HG03575 (cell line): Measurements from ENCODE around the gene PLEKHO2.
A peak's percentile ranks its signal among the peaks of the same experiment; 100 is the strongest.

Source experiments
- ATAC-seq: cut with Tn5 transposase; IDR thresholded peaks from one replicate; pipeline ENCODE4 v1.9.1; 2021; ENCODE audit not compliant: unreplicated experiment, insufficient number of reproducible peaks, low FRiP score; ENCODE audit errors: extremely low read depth

The PLEKHO2 gene

DNA sequence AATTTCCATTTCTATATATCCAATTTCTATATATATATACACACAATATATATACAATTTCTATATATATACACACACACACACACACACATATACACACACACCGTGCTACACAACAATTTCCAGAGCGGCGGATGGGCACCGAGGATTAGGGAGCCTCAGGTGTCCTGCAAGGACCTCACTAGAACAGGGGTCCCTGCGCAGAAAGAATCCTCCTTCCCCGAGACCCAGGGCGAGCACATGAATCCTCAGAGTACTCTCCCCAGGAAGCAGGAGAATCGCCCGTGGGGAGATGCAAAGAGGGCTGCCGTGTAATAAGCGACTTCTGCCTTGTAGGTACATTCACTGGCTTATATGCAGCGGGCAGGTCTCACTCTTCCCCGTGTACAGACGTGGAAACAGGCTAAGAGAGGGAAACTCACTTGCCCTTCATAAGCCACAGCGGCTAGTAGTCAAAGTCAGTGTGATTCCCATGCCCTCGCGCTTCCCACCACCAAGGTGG is 16.7 kb upstream of the PLEKHO2 start:
- no peak for ATAC-seq

DNA sequence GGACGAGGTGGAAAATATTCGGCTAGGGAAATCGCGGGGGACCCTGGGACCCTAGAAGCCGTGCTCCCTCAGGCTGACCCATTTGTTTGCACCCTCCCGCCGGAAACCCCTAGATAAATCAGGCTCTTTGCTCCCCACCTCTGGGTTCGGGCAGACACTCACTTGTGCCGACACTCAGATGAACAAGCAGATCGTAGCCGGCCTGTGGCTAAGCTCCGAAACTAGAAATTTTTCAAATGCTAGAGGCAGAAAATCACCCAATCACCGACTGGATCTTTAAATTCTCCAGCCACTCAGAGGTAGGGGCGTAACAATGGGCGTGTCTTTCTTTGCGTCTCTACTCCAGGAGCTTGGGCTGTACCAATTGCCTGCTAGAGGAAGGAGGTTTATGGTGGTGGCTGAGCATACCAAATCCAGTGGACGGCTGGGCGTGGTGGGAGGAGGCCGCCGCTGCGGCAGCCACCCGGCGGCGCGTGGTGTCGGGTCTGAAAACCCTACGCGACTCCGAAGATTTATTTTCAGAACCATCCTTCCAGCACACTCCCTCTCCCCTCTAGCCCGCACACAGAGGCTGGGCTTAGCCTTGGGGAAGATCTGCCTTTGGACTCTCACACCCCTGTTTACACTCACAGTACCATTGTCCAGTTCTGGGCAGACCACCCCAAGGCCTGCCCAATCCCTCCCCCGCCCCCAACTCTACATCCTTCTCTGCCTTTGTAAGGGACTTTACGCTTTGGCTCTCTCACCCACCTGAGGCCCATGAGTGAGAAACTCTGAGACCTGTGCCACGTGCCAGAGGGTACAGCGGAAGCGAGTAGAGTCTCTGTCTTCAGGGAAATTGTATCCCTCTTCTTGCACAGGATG is 16.1 kb upstream of the PLEKHO2 start, which contains the start of gene PIF1:
PIF1 (minus strand) TSS at position 217 of the 864 bp plus-strand sequence. CDS start 1,312 bp downstream, outside the sequence.
- ATAC-seq: peak; percentile 47

DNA sequence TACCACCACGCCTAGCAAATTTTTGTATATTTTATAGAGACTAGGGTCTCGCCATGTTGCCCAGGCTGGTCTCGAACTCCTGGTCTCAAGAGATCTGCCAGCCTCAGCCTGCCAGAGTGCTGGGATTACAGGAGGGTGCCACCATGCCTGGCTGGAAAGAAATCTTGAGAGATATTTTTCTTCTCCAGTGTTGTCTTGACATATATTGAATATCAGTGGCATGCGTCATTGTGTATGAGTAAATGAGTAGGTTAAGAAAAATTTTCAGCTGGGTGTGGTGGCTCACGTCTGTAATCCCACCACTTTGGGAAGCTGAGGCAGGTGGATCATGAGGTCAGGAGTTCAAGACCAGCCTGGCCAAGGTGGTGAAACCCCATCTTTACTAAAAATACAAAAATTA is 12.7 kb upstream of the PLEKHO2 start:
- ATAC-seq: no peak

DNA sequence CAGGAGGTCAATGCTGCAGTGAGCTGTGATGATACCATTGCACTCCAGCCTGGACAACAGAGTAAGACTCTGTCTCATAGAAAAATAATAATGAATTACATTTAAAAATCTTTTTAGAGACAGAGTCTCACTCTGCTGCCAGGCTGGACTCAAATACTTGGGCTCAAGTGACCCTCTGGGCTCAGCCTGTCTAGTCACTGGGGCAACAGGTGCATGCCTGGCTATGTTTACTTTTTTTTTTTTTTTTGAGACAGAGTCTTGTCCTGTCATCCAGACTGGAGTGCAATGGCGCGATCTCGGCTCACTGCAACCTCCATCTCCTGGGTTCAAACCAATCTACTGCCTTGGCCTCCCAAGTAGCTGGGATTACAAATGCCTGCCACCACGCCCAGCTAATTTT is 8.0 kb upstream of the PLEKHO2 start:
- no peak for ATAC-seq

DNA sequence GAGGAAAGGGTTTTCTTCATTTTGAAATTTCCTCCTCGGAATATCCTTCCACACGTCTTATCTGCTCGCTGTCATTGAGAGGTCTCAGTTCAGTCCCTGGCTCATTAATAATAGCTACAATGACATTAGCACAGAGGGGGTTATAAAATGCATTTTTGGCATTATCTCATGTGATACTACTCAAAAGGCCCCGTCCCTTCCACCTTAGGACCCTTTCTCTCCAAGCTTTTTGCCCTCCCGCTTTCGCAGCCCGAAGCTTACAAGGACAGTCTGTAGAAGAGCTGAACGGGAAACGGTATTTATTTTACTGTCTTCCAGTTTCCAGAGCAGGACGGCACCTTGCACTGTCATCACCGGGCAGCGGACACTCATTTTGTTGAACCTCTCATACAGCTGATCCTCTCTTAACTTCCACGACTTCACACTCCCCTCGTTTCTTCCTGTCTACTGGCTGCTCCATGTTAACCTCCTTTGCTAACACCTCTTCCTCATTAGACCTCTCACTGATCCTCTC is 5.6 kb upstream of the PLEKHO2 start:
- no peak for ATAC-seq

DNA sequence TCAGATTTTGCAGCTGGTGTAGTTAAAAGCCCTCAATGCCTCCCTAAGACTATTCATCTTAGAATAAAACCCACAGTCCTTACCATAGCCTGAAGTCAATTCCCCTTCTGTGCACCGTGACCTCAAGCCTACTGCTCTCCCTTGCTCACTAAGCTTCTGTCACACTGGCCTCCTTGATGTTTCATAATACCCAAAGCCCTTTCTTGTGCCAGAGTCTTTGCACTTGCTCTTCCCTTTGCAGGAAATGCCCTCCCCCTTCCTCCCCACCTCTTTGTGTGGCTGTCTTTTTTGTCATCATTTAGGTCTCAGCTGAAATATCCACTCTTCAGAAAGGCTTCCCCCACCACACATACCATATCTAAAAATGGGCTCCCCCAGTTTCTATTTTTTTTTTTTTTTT is 4.2 kb upstream of the PLEKHO2 start:
- no peak for ATAC-seq

DNA sequence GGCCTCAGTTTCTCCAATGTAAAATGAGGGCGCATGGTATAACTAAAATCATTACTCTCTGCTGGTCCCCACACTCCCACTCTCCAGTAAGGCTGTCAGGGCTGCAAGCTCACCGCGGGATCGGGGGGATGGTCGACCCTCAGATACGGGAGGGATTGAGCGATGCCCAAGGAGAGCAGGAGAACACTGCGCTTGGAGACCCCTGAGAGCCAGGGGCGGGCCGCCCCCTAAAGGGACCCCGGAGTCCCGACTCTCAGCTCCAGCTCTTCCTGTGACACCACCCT is 713 bp upstream of the PLEKHO2 start:
- ATAC-seq: no peak

DNA sequence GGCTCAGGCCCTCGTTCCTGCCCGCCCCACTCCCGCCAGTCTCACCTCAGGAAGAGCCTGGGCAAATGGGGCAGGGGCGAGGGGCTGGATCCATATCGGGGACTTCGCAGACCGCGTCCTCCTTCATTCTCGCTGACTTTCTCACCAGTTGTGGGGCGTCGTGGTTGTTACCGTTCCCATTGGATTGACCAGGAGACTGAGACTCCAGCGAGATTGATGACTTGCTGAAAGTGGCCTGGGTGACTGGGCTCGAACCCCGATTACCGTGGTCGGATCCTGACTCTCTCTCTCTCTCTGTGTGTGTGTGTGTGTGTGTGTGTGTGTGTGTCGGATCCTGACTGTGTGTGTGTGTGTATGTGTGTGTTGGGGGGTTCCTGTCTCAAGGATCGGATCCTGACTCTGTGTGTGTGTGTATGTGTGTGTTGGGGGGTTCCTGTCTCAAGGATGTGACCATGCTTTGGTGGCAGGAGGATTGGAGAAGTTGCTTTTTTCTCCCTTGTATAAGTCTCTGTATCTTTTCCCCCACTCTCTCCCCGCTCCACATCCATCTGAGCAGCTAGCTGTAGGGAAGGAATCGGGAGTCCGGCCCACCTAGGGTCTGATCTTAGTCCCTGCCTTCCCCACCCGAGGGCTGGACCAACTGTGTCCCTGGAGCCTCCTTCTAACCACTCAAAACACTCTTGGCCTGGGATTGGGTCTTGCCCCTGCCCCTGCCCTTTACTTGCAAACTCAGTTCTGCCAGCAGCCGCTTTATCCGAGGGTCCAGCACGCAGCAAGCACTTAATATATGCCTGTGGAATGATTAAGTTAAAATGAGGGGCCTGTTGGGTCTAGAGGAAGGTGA is 603 bp downstream of the PLEKHO2 start:
- ATAC-seq: no peak

DNA sequence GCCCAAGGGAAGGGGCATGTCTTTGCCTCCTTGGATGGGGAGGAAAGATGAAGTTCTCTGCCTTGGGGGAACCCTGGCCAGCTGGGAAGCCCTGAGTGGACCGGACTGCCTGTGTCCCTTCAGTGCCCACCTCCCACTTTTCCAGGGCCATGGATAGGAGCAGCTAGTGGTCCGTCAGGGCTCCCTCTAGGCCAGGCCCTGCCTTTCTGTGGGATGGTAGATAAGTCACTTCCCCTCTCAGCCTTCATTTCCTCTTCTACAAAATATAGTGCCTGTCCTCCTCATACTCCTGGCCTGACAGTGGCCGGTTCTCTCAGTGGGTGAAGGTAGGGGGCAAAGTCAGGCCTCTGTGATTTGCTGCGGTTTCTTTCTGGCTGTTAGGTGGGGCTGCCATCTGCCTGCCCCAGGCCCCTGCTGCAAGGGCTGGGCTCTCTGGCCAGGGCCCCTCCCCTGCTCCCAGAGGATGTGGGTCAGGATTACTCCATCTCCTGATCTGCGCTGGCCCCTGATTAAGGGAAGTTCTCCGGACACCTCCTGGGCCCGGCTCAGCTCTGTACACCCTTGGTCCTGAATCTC is 1.4 kb downstream of the PLEKHO2 start:
- no peak for ATAC-seq

DNA sequence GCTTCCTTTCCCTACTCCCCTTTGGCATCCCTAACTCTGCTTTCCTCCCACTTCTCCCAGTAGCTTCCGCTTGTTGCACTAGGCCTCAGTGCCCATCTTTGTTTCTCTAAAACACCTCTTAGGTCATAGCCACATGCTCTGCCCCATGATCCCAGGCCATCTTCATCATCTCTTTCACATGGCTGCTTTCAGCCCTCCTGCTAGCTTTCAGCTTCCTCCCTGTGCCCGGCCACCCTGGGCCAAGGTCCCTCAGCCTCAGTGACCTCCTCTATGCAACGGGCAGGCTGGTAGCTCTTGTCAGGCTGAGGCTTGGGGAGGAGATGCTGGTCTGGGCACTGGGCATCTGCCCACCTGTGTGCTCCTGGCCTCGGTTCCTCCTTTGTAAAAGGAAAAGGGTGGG is 2.3 kb downstream of the PLEKHO2 start:
- no peak for ATAC-seq

DNA sequence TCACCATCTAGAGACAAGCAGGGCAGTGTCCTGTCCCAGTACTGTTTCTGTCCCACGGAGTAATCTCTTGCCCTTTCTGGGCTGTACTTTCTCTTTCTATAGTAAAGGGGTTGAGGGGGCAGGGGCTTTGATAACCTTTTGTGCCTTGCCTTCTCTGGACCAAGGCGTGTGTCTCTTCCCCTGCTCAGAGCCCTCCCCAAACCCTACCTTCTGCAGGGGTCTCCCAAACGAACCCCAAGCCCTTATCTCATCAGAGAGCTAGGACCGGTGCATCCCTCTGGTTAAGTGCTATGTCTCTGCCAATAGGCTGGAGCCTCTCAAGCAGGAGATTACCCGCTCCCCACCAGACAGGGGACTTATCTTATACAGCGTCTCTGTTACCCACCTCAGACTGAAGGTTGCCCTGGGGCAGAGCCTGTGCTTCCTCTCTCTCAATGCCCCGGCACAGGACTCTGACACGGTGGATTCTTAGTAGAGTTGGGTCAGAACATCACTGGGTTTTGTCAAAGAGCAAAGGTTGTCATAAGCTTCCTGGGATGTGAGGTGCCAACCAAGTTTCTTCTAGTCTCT is 2.9 kb downstream of the PLEKHO2 start:
- ATAC-seq: no peak

DNA sequence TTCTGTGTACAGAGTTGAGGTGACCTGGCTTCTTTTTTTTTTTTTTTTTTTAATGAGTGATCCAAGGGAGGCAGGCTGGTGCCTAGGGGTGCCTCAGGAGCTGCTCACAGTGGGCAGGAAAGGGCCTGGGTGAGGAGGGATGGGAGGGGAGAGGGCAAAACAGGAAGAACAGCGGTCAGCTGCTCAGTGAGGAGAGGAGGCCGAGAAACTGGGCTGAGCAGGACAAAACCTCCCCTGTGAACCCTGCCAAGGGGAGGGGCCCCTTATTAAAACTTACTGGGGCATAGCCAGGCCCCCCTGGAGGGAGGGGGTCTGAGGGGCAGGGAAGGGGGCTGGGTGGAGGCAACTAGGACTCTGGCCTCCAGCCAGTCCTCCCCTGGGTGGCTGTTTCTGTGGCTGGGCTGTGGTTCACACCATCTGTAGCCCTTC is 3.5 kb downstream of the PLEKHO2 start:
- ATAC-seq: no peak

DNA sequence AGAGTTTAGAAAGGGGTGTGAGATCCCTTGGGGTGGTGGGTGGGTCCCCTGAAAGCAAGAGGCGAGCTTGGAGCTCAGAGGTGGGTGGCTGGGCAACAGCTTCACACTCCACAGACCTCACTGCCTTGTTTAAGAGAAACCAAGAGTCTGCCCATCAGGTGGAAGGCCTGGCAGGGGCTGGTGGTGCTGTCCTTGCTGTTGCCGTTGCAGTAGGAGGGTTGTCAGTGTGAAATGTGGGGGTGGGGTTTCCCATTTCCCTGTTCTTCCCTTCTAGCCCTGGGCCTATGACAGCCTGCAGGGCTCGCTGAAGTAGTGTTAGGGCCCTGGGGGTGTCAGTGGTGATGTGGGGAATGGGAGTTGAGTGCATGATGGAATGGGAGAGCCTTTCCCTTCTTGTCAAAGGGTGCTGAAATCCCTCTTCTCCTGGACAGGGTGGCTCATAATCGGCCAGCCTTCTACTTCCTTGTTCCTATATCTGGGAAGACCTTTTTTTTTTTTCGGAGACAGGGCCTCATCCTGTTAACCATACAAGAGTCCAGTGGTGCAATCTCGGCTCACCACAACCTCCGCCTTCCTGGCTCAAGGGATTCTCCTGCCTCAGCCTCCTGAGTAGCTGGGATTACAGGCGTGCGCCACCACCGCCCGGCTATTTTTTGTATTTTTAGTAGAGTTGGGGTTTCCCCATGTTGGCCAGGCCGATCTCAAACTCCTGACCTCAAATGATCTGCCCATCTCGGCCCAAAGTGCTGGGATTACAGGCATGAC is 4.3 kb downstream of the PLEKHO2 start:
- no peak for ATAC-seq

DNA sequence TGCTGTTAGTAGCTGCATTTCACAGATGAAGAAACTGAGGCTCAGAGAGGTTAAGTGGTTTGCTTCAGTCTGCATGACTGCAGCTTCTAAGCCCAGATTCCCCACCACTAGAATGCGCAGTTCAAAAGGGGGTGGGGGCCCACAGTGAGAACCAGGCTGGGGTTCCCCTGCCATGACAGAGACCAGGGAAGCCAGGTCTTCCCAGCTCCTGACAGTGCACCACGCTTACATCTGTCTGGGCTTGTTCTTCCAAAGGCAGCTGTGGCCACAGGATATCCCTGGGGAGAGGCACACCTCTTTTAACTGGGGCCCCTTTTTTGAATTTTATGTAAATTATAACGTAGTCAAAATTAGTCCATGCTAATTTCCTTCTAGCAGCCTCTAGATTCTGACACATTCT is 5.3 kb downstream of the PLEKHO2 start:
- ATAC-seq: no peak

DNA sequence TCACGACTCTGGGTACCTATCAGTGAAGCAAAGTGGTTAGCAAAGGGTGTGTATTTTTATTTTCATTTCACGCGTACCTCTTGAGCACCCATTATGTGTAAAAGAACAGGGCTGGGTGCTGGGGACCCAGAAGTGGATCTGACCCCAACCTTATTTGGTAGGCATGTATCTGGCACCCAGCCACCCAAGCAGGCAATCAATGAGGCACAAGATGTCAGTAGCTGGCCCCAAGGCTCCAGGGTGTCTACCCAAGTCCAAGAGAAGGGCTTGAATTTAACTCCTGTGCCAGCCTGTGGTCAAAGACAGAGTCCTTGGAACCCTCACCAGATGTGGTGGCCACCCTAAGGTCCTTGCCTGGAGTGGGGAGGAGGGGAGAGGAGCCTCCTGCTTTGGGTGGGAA is 5.7 kb downstream of the PLEKHO2 start:
- no peak for ATAC-seq

DNA sequence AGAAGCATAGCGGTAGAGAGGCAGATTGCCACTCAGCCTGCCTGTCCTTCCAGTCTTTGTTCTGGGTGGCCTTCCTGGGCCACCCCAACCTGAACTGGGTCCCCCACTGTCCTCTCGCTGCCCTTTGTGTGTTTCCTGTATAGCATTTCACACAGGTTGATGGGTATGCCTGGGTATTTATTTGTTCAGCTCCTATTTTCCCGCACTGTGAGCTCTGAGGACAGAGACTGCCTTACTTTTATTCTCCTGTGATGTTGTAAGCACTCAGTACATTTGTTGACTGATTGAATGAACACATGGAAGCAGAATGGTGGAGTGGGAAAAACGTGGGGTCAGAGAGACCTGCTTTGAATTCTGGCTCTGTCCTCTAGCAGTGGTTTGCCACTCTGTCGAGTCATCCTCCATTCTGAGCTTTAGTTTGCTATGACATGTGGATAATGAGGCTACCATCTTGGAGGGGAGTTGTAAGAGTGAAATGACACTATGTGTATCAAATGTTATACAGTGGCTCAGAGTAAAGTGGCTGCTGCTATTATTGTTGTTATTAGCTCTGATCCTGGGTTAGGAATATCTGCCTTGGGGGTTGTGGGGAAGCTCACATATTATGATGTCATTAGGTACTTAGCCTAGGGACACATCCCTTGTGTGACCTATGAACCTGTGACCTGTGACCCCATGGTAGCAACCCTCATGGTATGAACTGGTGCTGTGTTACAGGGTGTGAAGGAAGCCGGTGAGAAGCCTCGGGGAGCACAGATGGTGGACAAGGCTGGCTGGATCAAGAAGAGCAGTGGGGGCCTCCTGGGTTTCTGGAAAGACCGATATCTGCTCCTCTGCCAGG is 6.4 kb downstream of the PLEKHO2 start:
- ATAC-seq: no peak

DNA sequence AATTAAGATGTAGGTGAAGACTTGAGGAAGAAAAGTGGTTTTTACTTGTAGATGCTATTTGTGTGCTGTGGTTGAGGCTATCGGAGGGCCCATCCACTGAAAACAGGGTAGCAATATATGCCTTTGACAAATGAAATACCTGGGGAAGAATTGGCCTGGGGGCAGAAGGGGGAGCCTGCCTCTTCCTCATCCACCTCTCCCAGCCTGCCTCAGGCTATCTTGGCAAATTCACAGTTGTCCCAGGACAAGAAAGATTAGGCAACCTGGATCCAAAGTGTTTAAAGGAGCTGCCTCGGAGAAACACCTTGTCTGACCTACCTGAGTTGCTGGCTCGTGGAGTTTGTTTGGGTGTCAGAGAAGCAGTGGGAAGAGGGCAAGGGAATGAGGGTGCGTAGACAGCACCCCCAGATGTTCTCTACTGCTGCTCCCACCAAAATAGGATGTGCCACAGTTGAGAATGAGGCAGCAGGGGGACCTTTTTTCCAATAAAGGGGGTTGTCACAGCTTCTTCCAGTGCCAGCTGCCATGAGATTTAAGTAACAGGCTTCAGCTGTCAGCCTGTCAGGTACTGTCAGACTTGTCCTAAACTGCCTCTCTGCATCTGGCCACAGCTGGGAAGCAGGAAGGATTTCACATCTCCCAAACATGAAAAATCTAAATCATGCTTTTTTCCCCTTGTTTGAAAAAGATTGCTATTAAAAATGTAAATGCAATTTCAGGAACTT is 9.2 kb downstream of the PLEKHO2 start:
- ATAC-seq: no peak
